KG1 (cell line): ENCODE data around the gene SIKE1.
"Not testable (repeated sequence)": the region's sequence is repeated elsewhere in the genome, so short reads cannot be mapped to it uniquely, and the experiment has no call there.

Experiments used
- DNase-seq: peaks from one replicate; lab custom pipeline; 2025; lab: John Stamatoyannopoulos, UW

Gene SIKE1

GRCh38 chr1:114755006-114755931 lies 25.2 kb downstream of the SIKE1 start:
- DNase-seq: no peak

GRCh38 chr1:114753702-114754101 lies 26.8 kb downstream of the SIKE1 start:
- not testable (repeated sequence) for DNase-seq

GRCh38 chr1:114753143-114753542 lies 27.3 kb downstream of the SIKE1 start:
- no peak for DNase-seq

- no peak for DNase-seq
Measured at GRCh38 chr1:114750780-114751179, 29.7 kb downstream of the SIKE1 start.

GRCh38 chr1:114749835-114750234 lies 30.6 kb downstream of the SIKE1 start:
- no peak for DNase-seq

- DNase-seq: no peak
Measured at GRCh38 chr1:114746450-114747121, 33.9 kb downstream of the SIKE1 start.

- no peak for DNase-seq
Measured at GRCh38 chr1:114745291-114745690, 35.2 kb downstream of the SIKE1 start.

GRCh38 chr1:114741963-114742746 lies 38.3 kb downstream of the SIKE1 start:
- no peak for DNase-seq

GRCh38 chr1:114740331-114740730 lies 40.2 kb downstream of the SIKE1 start:
- no peak for DNase-seq

GRCh38 chr1:114737314-114737849 lies 43.1 kb downstream of the SIKE1 start:
- no peak for DNase-seq

GRCh38 chr1:114735479-114735878 lies 45.0 kb downstream of the SIKE1 start:
- DNase-seq: no peak

- no peak for DNase-seq
Measured at GRCh38 chr1:114729782-114730181, 50.7 kb downstream of the SIKE1 start.

- DNase-seq: no peak
Measured at GRCh38 chr1:114728553-114728952, 51.9 kb downstream of the SIKE1 start.

GRCh38 chr1:114725230-114725629 lies 55.3 kb downstream of the SIKE1 start:
- no peak for DNase-seq

GRCh38 chr1:114723915-114724314 lies 56.6 kb downstream of the SIKE1 start:
- DNase-seq: no peak

GRCh38 chr1:114723457-114723856 lies 57.0 kb downstream of the SIKE1 start:
- no peak for DNase-seq

- no peak for DNase-seq
Measured at GRCh38 chr1:114720492-114720891, 60.0 kb downstream of the SIKE1 start.
